HCT116 (cell line): Measurements from ENCODE around the gene AGAP1. TPM values are rescaled to one million over a fixed set of nuclear protein-coding genes. Genes with fewer than 3 reads are reported as not detected.

ENCODE experiments used
- ATAC-seq: fragments of 200-7000 bp; cut with Tn5 transposase; 2 replicates; pipeline ENCODE4 v1.9.1; 2020; ENCODE audit warnings: mild to moderate bottlenecking, moderate library complexity
- BruUV-seq: library from RNA; stranded (reverse); fragments of 400-500 nt; replicated peaks from 2 replicates; lab custom pipeline; 2021; lab: Mats Ljungman, UMichigan
- CTCF ChIA-PET: fragments of 300-600 bp; sonication (Branson Sonifier 250); formaldehyde crosslinking; loops from one replicate; lab custom pipeline; 2021; ENCODE audit warnings: antibody characterized with exemption; lab: Charles Lee
- POLR2A ChIA-PET: fragments of 300-600, 350-600 bp; sonication (Branson Sonifier 250); formaldehyde crosslinking; loops from one replicate; lab custom pipeline; 2021; ENCODE audit warnings: antibody characterized with exemption; lab: Charles Lee
- RAD21 ChIA-PET, 2 experiments: fragments of 300-600 bp; sonication (Branson Sonifier 250); formaldehyde crosslinking; loops; one replicate each; lab custom pipeline; 2023; ENCODE audit warnings: low total read pairs in 2 of 2; ENCODE audit not compliant: uncharacterized antibody in 2 of 2, unreplicated experiment in 2 of 2, low non-redundant PET in 1 of 2; lab: Charles Lee
- DNase-seq: peaks from one replicate; pipeline ENCODE4 v3.0.0-alpha.2; 2010; ENCODE audit warnings: low read depth, low spot score
- H2AFZ ChIP-seq: fragments of 200-600 bp; shearing (Covaris generic), sonication (generic); 2 replicates; pipeline ENCODE4 v1.6.1; 2017; ENCODE audit warnings: low read depth, mixed run types, mixed read lengths, antibody characterized with exemption, low read length; ENCODE audit not compliant: poor library complexity, severe bottlenecking
- H3K27ac ChIP-seq: 2 replicates; pipeline ENCODE4 v1.5.1; 2012; ENCODE audit warnings: low read depth, low read length
- H3K27me3 ChIP-seq: fragments of 200-600 bp; sonication (generic); 2 replicates; pipeline ENCODE4 v1.6.1; 2016; ENCODE audit warnings: mixed run types, low read length, mixed read lengths; ENCODE audit not compliant: insufficient read depth
- H3K36me3 ChIP-seq, 2 experiments: fragments of 200-500 bp in 1 of 2; fragments of 200-600 bp in 1 of 2; sonication (Bioruptor generic) in 1 of 2; sonication (generic) in 1 of 2; 2 replicates each; pipeline versions ENCODE4 v1.5.1 to v1.6.1; 2014 to 2016; ENCODE audit warnings: low read length in 2 of 2, inconsistent platforms in 1 of 2, mixed read lengths in 1 of 2, mixed run types in 1 of 2; ENCODE audit not compliant: insufficient read depth in 2 of 2, control insufficient read depth in 1 of 2
- H3K4me1 ChIP-seq, 2 experiments: fragments of 200-600 bp in 1 of 2; sonication (generic) in 1 of 2; 2 replicates each; pipeline versions ENCODE4 v1.5.1 to v1.6.1; 2012 to 2017; ENCODE audit warnings: low read length in 2 of 2, inconsistent platforms in 1 of 2, mild to moderate bottlenecking in 1 of 2, mixed read lengths in 1 of 2, mixed run types in 1 of 2, moderate library complexity in 1 of 2; ENCODE audit not compliant: insufficient read depth in 2 of 2, control insufficient read depth in 1 of 2
- H3K4me2 ChIP-seq: fragments of 200-600 bp; sonication (generic); 2 replicates; pipeline ENCODE4 v1.6.1; 2017; ENCODE audit warnings: mixed run types, low read length, mixed read lengths
- H3K4me3 ChIP-seq, 2 experiments: fragments of 200-600 bp in 1 of 2; sonication (generic) in 1 of 2; replicated peaks in 1 of 2; 2 replicates each; pipeline ENCODE4 v1.5.1; 2011 to 2016; ENCODE audit warnings: low read length in 2 of 2, control low read depth in 1 of 2, low read depth in 1 of 2, mild to moderate bottlenecking in 1 of 2, mixed read lengths in 1 of 2, mixed run types in 1 of 2
- H3K79me2 ChIP-seq: fragments of 200-600 bp; sonication (generic); 2 replicates; pipeline ENCODE4 v1.6.1; 2017; ENCODE audit warnings: mild to moderate bottlenecking, mixed run types, low read length, moderate library complexity, mixed read lengths; ENCODE audit not compliant: insufficient read depth
- H3K9ac ChIP-seq: fragments of 200-600 bp; sonication (generic); 2 replicates; pipeline ENCODE4 v1.6.1; 2016; ENCODE audit warnings: low read length, mixed read lengths
- H3K9me2 ChIP-seq: fragments of 200-600 bp; sonication (generic), shearing (Covaris generic); 2 replicates; pipeline ENCODE4 v1.6.1; 2017; ENCODE audit warnings: mixed run types, mild to moderate bottlenecking, moderate library complexity; ENCODE audit not compliant: insufficient read depth
- H3K9me3 ChIP-seq, 2 experiments: fragments of 200-500 bp in 1 of 2; fragments of 200-600 bp in 1 of 2; sonication (Bioruptor generic) in 1 of 2; sonication (generic) in 1 of 2; 2 replicates each; pipeline ENCODE4 v1.6.1; 2014 to 2017; ENCODE audit warnings: low read length in 2 of 2, mixed read lengths in 2 of 2, inconsistent platforms in 1 of 2, low read depth in 1 of 2, mild to moderate bottlenecking in 1 of 2, mixed run types in 1 of 2, moderate library complexity in 1 of 2; ENCODE audit not compliant: control insufficient read depth in 1 of 2, insufficient read depth in 1 of 2
- H4K20me1 ChIP-seq: fragments of 200-600 bp; sonication (generic), shearing (Covaris generic); 2 replicates; pipeline ENCODE4 v1.6.1; 2017; ENCODE audit warnings: mixed run types, mild to moderate bottlenecking, moderate library complexity; ENCODE audit not compliant: insufficient read depth
- ATF3 ChIP-seq: IDR thresholded peaks from 2 replicates; pipeline ENCODE4 v1.6.1; 2012
- CEBPB ChIP-seq: IDR thresholded peaks from 2 replicates; pipeline ENCODE4 v1.6.1; 2012; ENCODE audit warnings: low read depth
- EGR1 ChIP-seq: IDR thresholded peaks from 2 replicates; pipeline ENCODE4 v1.6.1; 2012; ENCODE audit warnings: low read depth
- ELF1 ChIP-seq: IDR thresholded peaks from 2 replicates; pipeline ENCODE4 v1.6.1; 2012; ENCODE audit warnings: low read depth, borderline replicate concordance
- EZH2 ChIP-seq: fragments of 200-600 bp; sonication (generic); IDR thresholded peaks from 2 replicates; pipeline ENCODE4 v1.6.1; 2017; ENCODE audit warnings: antibody characterized with exemption, mixed run types
- EZH2phosphoT487 ChIP-seq: fragments of 200-600 bp; IDR thresholded peaks from 2 replicates; pipeline ENCODE4 v1.6.1; 2018; ENCODE audit warnings: antibody characterized with exemption, borderline replicate concordance
- FOSL1 ChIP-seq: IDR thresholded peaks from 2 replicates; pipeline ENCODE4 v1.6.1; 2012; ENCODE audit warnings: low read depth
- JUND ChIP-seq: IDR thresholded peaks from 2 replicates; pipeline ENCODE4 v1.6.1; 2012
- MAX ChIP-seq: IDR thresholded peaks from 2 replicates; pipeline ENCODE4 v1.6.1; 2012
- POLR2A ChIP-seq: IDR thresholded peaks from 2 replicates; pipeline ENCODE4 v1.7.0; 2011; ENCODE audit warnings: borderline replicate concordance; ENCODE audit not compliant: insufficient read depth, insufficient read length; ENCODE audit errors: extremely low read depth
- POLR2AphosphoS5 ChIP-seq: IDR thresholded peaks from 2 replicates; pipeline ENCODE4 v1.6.1; 2011; ENCODE audit warnings: mild to moderate bottlenecking, low read depth, low read length, moderate library complexity
- RAD21 ChIP-seq: IDR thresholded peaks from 2 replicates; pipeline ENCODE4 v1.6.1; 2012; ENCODE audit warnings: low read depth, mild to moderate bottlenecking
- SRF ChIP-seq: IDR thresholded peaks from 2 replicates; pipeline ENCODE4 v1.6.1; 2012; ENCODE audit warnings: low read depth
- TCF7L2 ChIP-seq: IDR thresholded peaks from 2 replicates; pipeline ENCODE4 v1.7.0; 2011; ENCODE audit warnings: borderline replicate concordance, inconsistent platforms; ENCODE audit not compliant: insufficient read depth, insufficient read length; ENCODE audit errors: extremely low read depth
- YY1 ChIP-seq: IDR thresholded peaks from 2 replicates; pipeline ENCODE4 v1.6.1; 2011; ENCODE audit warnings: low read length, low read depth, moderate library complexity, mild to moderate bottlenecking; ENCODE audit not compliant: insufficient replicate concordance; ENCODE audit errors: extremely low read depth
- ZFX ChIP-seq: fragments of 450-650 bp; IDR thresholded peaks from 2 replicates; pipeline ENCODE4 v1.6.1; 2017
- ZNF274 ChIP-seq: fragments of 200-500 bp; sonication (Bioruptor generic); IDR thresholded peaks from 2 replicates; pipeline ENCODE4 v1.6.1; 2014; ENCODE audit warnings: mild to moderate bottlenecking, low read depth, low read length, inconsistent platforms
- intact Hi-C: fragments of 100-400 bp; cut with micrococcal nuclease; formaldehyde crosslinking; loops from 2 replicates; pipeline ENCODE4 v1.10.0; 2022
- total RNA-seq: library from RNA; stranded (reverse); gene quantifications from one replicate; pipeline ENCODE4 v1.2.1, GENCODE V29; 2021; ENCODE audit not compliant: unreplicated experiment
- TF ChIP-seq, protein P1 (sequence below): IDR thresholded peaks from 2 replicates; pipeline ENCODE4 v1.6.1; 2012; ENCODE audit warnings: low read depth

AGAP1 gene
- total RNA-seq, 1 experiment from 2014 or later = 43.8 TPM

- RAD21 ChIA-PET = no interaction called here
- H2AFZ ChIP-seq = no peak overlapping the region
- H3K27ac ChIP-seq = no peak overlapping the region
- no peaks in the 10 kb centered on the region for H4K20me1 ChIP-seq
- no peak overlapping the region for H3K4me3 ChIP-seq
- no peak overlapping the region for H3K4me2 ChIP-seq
- TF ChIP-seq RAD21 (0 out of 2 replicates have a peak, but pooled peaks have one; percentile 3), EZH2 (no peak)
- CTCF ChIA-PET = no interaction called here
- no peak overlapping the region for H3K9ac ChIP-seq
- no peaks in the 10 kb centered on the region for H3K36me3 ChIP-seq
- H3K27me3 ChIP-seq = no peaks in the 10 kb centered on the region
- ATAC-seq (peak; percentile 49; the same call in 1 of the 2 replicates), DNase-seq (no peak)
- intact Hi-C loops = no loop called here
- no TSS peak for BruUV-seq
- H3K9me3 ChIP-seq = no peaks in the 10 kb centered on the region
- H3K4me1 ChIP-seq = no peaks in the 10 kb centered on the region
- no peaks in the 10 kb centered on the region for H3K79me2 ChIP-seq
- POLR2A ChIA-PET = no interaction called here
- H3K9me2 ChIP-seq = no peaks in the 10 kb centered on the region
These were observed 615.2 kb downstream of the AGAP1 start for GRCh38 chr2:236109061-236109460.

- H3K27me3 ChIP-seq = no peaks in the 10 kb centered on the region
- no peaks in the 10 kb centered on the region for H3K36me3 ChIP-seq
- ChIA-PET CTCF (no interaction called here), POLR2A (no interaction called here), RAD21 (no interaction called here)
- no peaks in the 10 kb centered on the region for H3K79me2 ChIP-seq
- ATAC-seq = no peak
- no peaks in the 10 kb centered on the region for H4K20me1 ChIP-seq
- no peaks in the 10 kb centered on the region for H3K9me3 ChIP-seq
- no peak overlapping the region for H3K4me3 ChIP-seq
- DNase-seq = no peak
- H3K4me2 ChIP-seq = no peak overlapping the region
- H2AFZ ChIP-seq = no peak overlapping the region
- no TSS peak for BruUV-seq
- H3K9me2 ChIP-seq = no peaks in the 10 kb centered on the region
- intact Hi-C loops = no loop called here
- no peaks in the 10 kb centered on the region for H3K4me1 ChIP-seq
- H3K9ac ChIP-seq = no peak overlapping the region
- no peak overlapping the region for H3K27ac ChIP-seq
- TF ChIP-seq POLR2A (no peak), ELF1 (no peak), FOSL1 (no peak), SRF (no peak), EGR1 (no peak), CEBPB (no peak), RAD21 (no peak), JUND (no peak), TCF7L2 (no peak), ZFX (no peak), MAX (no peak), ATF3 (no peak), YY1 (no peak), ZNF274 (no peak), EZH2phosphoT487 (no peak), POLR2AphosphoS5 (no peak)
- TF ChIP-seq, protein P1, sequence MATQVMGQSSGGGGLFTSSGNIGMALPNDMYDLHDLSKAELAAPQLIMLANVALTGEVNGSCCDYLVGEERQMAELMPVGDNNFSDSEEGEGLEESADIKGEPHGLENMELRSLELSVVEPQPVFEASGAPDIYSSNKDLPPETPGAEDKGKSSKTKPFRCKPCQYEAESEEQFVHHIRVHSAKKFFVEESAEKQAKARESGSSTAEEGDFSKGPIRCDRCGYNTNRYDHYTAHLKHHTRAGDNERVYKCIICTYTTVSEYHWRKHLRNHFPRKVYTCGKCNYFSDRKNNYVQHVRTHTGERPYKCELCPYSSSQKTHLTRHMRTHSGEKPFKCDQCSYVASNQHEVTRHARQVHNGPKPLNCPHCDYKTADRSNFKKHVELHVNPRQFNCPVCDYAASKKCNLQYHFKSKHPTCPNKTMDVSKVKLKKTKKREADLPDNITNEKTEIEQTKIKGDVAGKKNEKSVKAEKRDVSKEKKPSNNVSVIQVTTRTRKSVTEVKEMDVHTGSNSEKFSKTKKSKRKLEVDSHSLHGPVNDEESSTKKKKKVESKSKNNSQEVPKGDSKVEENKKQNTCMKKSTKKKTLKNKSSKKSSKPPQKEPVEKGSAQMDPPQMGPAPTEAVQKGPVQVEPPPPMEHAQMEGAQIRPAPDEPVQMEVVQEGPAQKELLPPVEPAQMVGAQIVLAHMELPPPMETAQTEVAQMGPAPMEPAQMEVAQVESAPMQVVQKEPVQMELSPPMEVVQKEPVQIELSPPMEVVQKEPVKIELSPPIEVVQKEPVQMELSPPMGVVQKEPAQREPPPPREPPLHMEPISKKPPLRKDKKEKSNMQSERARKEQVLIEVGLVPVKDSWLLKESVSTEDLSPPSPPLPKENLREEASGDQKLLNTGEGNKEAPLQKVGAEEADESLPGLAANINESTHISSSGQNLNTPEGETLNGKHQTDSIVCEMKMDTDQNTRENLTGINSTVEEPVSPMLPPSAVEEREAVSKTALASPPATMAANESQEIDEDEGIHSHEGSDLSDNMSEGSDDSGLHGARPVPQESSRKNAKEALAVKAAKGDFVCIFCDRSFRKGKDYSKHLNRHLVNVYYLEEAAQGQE = no peak
These were observed 615.6 kb downstream of the AGAP1 start for GRCh38 chr2:236109473-236109872.
